ENCODE measurements around the gene JMJD8.
A peak's percentile ranks its signal among the peaks of the same experiment; 100 is the strongest.

The JMJD8 gene

DNA sequence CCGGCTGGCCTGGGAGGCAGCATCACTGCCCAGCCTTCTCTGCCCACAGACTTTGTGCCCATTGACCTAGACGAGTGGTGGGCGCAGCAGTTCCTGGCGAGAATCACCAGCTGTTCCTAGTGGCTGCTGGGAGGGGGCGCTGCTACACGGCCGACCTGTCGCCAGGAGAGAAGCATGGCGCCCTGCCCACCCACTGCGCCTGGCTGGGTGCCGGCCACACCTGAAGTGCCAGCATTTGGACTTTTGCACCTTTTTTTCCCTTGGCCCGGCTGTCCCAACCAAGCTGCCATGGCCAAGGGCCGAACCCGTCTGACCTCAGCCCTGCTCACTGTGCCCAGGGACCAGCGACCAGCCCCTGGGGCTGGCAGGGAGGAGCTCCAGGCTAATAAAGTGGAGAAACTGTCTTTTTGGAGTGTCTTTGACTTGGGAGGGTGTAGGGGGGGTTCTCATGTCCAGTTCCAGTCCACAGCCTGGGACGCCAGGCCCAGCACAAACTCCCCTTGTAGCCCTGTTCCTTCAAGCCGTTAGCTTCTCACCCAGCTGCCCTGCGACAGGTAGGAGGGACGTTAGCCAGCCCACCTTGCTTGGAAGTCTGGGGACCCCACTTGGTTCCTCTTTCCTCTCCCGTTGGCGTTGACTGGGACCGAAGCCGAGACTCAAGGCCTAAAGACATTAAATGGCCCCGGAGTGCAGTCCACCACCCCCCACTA is 35.9 kb downstream of the JMJD8 start:
- TF ChIP-seq, protein P1, sequence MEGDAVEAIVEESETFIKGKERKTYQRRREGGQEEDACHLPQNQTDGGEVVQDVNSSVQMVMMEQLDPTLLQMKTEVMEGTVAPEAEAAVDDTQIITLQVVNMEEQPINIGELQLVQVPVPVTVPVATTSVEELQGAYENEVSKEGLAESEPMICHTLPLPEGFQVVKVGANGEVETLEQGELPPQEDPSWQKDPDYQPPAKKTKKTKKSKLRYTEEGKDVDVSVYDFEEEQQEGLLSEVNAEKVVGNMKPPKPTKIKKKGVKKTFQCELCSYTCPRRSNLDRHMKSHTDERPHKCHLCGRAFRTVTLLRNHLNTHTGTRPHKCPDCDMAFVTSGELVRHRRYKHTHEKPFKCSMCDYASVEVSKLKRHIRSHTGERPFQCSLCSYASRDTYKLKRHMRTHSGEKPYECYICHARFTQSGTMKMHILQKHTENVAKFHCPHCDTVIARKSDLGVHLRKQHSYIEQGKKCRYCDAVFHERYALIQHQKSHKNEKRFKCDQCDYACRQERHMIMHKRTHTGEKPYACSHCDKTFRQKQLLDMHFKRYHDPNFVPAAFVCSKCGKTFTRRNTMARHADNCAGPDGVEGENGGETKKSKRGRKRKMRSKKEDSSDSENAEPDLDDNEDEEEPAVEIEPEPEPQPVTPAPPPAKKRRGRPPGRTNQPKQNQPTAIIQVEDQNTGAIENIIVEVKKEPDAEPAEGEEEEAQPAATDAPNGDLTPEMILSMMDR (IDR thresholded peaks at IDR 0.05; ENCODE audit: low read depth, low read length) = peak; percentile 41
- H3K4me3 ChIP-seq (replicated peaks in 1 of 2; ENCODE audit: low read depth in 2 of 2, low read length in 2 of 2) = peak overlapping the region; percentile 52 to 68
- DNase-seq (ENCODE audit: low read depth in 2 of 2) = peak; percentile 21 to 31

DNA sequence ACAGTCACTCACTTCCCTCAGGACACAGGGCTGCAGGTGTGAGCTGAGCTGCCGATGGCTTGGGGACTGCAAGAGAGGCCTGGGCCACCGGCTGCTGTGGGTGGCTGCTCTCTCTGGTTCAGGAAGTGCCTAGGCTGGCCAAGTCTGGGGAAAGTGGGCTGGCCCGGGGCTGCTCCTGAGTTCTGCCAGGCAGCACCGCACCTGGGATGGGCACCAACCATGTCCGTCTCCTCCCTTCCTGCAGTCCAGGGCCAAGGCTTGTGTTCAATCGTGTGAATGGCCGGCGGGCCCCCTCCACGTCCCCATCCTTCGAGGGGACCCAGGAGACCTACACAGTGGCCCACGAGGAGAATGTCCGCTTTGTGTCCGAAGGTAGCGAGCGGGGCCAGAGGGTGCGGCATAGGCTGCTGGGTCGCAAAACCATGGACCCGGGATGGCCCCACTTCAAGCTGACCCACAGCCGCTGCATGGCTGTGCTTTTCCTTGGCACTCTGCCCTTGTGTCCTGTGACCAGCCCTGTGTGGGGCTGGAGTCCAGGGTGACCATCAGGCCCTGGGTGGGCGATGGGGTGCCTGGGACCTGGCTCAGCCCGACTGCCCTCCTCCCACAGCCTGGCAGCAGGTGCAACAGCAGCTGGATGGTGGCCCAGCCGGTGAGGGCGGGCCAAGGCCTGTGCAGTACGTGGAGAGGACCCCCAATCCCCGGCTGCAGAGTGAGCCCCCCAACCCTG is 36.8 kb downstream of the JMJD8 start:
- TF ChIP-seq, protein P1 (IDR thresholded peaks at IDR 0.05; ENCODE audit: low read depth, low read length) = no peak
- DNase-seq (ENCODE audit: low read depth in 2 of 2) = no peak
- H3K4me3 ChIP-seq (replicated peaks in 1 of 2; ENCODE audit: low read depth in 2 of 2, low read length in 2 of 2) = no peak overlapping the region

DNA sequence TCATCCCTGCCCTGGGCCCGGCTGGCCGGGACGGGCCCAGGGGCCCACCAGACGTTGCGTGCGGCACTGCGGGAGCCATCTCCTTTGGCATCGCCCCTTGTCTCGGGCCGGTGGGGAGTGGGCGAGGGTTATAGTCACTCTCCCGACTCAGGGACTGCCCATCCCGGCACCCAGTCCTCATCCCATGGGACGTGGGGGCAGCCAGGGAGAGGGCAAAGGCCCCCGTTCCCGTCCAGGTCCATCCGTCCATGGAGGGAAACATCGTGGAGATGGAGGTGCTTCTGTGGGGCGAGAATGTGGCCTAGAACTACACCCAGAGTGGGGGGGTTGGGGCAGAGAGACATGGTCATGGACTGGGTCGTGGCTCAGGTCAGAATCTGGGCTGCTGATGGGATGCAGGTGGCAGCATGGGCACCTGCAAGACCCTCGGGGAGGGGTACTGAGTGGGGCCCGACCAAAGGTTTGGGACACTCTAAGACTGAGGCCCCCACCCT is 37.4 kb downstream of the JMJD8 start:
- TF ChIP-seq, protein P1 (IDR thresholded peaks at IDR 0.05; ENCODE audit: low read depth, low read length) = no peak
- no peak for DNase-seq (ENCODE audit: low read depth in 2 of 2)
- no peak overlapping the region for H3K4me3 ChIP-seq (replicated peaks in 1 of 2; ENCODE audit: low read depth in 2 of 2, low read length in 2 of 2)

DNA sequence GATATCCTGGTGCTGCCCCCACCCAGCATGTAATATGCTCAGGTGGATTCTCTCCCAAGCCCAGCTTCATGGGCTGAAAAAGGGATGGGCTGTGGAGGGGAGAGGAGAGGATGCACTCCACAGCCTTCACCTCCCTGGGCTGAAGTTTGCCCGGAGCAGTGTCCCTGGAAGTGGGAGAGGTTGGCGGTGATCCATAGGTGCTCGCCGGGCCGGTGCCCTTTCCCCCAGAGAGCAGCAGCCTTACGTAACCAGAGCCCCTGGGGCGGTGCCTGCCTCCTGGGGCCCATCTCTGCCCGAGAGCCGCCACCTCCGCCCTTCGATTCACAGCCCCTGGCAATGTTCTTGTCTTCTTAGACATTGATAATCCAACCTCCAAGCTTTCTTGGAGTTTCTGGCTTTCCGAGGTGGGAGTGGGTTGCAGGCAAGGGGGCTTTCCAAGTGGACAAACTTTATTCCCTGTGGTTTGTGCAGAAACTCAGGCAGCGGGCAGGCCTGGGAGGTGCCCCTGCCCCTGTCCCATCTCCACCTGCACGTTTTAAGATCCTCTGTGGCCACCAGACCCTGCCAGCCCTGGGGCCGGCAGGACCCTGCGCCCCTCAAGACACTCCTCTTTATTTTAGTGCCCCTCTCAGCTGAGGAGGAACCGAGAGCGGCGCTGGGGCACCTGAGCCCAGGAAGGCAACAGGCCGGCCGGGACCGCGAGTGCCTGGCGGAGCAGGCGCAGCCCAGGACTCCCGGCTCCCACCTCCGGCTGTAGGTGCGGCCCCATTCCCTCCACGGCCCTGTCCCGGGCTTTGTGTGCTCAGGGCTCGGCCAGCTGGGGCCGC is 38.1 kb downstream of the JMJD8 start:
- DNase-seq (ENCODE audit: low read depth in 2 of 2) = no peak
- H3K4me3 ChIP-seq (replicated peaks in 1 of 2; ENCODE audit: low read depth in 2 of 2, low read length in 2 of 2) = no peak overlapping the region
- TF ChIP-seq, protein P1 (IDR thresholded peaks at IDR 0.05; ENCODE audit: low read depth, low read length) = no peak

DNA sequence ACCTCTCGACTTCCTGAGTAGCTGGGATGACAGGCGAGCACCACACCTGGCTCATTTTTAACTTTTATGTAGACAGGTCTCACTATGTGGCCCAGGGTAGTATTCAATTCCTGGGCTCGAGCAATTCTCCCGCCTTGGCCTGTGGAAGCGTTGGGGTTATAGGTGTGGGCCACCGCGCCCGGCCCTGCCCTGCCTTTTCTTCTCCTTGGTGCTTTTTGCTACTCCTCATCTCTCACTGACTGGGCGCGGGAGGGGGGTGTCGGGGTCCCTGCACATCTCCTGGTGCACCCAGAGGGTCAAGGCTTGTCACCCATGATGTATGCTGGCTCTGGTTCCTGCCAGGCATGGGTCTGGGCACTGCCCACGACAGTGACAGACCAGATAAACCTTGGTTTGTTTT is 39.6 kb downstream of the JMJD8 start:
- DNase-seq (ENCODE audit: low read depth in 2 of 2) = no peak
- TF ChIP-seq, protein P1 (IDR thresholded peaks at IDR 0.05; ENCODE audit: low read depth, low read length) = no peak
- no peak overlapping the region for H3K4me3 ChIP-seq (replicated peaks in 1 of 2; ENCODE audit: low read depth in 2 of 2, low read length in 2 of 2)

DNA sequence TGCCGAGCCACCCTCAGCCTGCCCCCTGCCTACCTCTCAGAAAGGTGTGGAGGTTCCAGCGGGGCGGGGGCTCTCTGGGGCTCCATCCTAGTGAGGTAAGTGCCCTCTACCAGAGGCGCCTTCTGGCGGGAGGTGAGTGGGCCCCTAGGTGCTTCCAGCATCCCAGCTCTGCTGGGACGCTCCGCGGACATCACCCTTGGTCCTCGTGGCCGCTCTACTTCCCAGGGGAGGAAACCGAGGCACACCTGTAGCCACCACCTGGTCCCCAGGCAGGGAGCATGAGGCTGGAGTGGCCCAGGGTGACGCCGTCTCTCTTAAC is 41.1 kb downstream of the JMJD8 start:
- H3K4me3 ChIP-seq (replicated peaks in 1 of 2; ENCODE audit: low read depth in 2 of 2, low read length in 2 of 2) = peak overlapping the region; percentile 55 to 63
- TF ChIP-seq, protein P1 (IDR thresholded peaks at IDR 0.05; ENCODE audit: low read depth, low read length) = no peak
- DNase-seq (ENCODE audit: low read depth in 2 of 2) = no peak

Data from cardiac fibroblast (primary cell).